ENCODE data around the gene TMEM198. TPM values are rescaled to one million over a fixed set of nuclear protein-coding genes. Genes with fewer than 3 reads are reported as not detected.

TMEM198 gene
- total and polyA plus RNA-seq, 2 experiments from 2014 or later = 5.6 to 13.7 TPM

DNA sequence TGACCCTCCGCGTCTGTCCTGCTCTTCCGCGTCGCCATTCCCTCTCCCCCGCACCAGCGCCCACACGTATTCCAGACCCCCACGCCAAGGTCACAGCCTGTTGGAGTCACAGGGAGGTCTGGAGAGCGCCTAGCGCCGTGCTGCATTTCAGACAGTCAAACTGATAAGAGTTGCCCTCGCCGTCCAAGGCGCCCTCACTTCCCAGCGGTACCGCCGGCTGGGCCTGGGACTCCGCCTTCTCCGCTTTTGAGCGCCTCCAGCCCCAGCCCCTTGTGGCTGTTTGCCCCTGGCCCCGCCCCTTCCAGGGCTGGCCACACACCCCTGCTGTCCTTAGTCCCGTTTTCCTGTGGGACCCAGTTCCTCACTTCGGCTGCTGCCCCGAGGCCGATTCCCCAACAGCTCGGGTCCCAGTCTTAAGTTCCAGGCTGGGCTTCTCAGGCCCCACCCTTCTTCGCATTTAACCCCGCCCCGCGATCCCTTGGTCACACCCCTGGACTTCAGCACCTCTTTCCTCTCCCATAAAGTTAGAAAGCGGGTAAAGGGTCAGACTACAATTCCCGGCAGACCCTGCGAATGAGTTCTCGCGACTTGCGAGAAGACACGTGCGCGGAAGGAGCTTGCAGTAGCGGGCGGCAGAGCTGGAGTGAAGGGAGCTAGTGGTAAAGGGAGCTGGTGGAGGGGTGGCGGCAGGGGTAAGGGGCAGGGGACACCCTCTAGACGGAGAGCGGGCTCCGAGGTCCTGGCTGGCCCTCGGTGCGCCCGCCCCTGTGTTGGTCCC lies 45.4 kb upstream of the TMEM198 start, which contains the start of gene GMPPA (continued):
- TF ChIP-seq, protein P1, sequence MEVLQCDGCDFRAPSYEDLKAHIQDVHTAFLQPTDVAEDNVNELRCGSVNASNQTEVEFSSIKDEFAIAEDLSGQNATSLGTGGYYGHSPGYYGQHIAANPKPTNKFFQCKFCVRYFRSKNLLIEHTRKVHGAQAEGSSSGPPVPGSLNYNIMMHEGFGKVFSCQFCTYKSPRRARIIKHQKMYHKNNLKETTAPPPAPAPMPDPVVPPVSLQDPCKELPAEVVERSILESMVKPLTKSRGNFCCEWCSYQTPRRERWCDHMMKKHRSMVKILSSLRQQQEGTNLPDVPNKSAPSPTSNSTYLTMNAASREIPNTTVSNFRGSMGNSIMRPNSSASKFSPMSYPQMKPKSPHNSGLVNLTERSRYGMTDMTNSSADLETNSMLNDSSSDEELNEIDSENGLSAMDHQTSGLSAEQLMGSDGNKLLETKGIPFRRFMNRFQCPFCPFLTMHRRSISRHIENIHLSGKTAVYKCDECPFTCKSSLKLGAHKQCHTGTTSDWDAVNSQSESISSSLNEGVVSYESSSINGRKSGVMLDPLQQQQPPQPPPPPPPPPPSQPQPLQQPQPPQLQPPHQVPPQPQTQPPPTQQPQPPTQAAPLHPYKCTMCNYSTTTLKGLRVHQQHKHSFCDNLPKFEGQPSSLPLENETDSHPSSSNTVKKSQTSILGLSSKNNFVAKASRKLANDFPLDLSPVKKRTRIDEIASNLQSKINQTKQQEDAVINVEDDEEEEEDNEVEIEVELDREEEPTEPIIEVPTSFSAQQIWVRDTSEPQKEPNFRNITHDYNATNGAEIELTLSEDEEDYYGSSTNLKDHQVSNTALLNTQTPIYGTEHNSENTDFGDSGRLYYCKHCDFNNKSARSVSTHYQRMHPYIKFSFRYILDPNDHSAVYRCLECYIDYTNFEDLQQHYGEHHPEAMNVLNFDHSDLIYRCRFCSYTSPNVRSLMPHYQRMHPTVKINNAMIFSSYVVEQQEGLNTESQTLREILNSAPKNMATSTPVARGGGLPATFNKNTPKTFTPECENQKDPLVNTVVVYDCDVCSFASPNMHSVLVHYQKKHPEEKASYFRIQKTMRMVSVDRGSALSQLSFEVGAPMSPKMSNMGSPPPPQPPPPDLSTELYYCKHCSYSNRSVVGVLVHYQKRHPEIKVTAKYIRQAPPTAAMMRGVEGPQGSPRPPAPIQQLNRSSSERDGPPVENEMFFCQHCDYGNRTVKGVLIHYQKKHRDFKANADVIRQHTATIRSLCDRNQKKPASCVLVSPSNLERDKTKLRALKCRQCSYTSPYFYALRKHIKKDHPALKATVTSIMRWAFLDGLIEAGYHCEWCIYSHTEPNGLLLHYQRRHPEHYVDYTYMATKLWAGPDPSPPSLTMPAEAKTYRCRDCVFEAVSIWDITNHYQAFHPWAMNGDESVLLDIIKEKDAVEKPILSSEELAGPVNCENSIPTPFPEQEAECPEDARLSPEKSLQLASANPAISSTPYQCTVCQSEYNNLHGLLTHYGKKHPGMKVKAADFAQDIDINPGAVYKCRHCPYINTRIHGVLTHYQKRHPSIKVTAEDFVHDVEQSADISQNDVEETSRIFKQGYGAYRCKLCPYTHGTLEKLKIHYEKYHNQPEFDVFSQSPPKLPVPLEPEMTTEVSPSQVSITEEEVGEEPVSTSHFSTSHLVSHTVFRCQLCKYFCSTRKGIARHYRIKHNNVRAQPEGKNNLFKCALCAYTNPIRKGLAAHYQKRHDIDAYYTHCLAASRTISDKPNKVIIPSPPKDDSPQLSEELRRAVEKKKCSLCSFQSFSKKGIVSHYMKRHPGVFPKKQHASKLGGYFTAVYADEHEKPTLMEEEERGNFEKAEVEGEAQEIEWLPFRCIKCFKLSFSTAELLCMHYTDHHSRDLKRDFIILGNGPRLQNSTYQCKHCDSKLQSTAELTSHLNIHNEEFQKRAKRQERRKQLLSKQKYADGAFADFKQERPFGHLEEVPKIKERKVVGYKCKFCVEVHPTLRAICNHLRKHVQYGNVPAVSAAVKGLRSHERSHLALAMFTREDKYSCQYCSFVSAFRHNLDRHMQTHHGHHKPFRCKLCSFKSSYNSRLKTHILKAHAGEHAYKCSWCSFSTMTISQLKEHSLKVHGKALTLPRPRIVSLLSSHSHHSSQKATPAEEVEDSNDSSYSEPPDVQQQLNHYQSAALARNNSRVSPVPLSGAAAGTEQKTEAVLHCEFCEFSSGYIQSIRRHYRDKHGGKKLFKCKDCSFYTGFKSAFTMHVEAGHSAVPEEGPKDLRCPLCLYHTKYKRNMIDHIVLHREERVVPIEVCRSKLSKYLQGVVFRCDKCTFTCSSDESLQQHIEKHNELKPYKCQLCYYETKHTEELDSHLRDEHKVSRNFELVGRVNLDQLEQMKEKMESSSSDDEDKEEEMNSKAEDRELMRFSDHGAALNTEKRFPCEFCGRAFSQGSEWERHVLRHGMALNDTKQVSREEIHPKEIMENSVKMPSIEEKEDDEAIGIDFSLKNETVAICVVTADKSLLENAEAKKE (CRISPR knock-in tag; IDR thresholded peaks at IDR 0.05) = no peak
- TF ChIP-seq, protein P2, sequence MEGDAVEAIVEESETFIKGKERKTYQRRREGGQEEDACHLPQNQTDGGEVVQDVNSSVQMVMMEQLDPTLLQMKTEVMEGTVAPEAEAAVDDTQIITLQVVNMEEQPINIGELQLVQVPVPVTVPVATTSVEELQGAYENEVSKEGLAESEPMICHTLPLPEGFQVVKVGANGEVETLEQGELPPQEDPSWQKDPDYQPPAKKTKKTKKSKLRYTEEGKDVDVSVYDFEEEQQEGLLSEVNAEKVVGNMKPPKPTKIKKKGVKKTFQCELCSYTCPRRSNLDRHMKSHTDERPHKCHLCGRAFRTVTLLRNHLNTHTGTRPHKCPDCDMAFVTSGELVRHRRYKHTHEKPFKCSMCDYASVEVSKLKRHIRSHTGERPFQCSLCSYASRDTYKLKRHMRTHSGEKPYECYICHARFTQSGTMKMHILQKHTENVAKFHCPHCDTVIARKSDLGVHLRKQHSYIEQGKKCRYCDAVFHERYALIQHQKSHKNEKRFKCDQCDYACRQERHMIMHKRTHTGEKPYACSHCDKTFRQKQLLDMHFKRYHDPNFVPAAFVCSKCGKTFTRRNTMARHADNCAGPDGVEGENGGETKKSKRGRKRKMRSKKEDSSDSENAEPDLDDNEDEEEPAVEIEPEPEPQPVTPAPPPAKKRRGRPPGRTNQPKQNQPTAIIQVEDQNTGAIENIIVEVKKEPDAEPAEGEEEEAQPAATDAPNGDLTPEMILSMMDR (conservative IDR thresholded peaks at IDR 0.05; ENCODE audit: low read depth in 2 of 2) = no peak

DNA sequence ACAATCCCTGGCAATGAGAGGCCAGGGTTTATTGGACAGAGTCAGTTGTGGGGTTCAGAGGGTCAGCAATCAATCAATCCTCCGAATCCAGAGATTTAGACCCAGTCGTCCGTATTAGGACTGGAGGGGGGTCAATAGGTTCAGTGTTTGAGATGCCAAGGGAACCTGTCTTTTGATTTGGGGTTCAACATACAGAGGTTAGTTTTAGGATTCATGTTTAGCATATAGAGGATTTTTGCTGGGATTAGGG lies 44.8 kb upstream of the TMEM198 start:
- Histone ChIP-seq H3K27ac (ENCODE audit: low read depth) (no peak overlapping the region), H3K9me2 (ENCODE audit: insufficient read depth) (no peaks in the 10 kb centered on the region), H4K20me1 (replicated peaks; ENCODE audit: insufficient read depth) (no peaks in the 10 kb centered on the region), H3K27me3 (ENCODE audit: insufficient read depth) (peaks cover 40% of the 10 kb centered on the region), H3K4me2 (peak overlapping the region; percentile 79), H2AFZ (no peak overlapping the region), H3K4me3 (peak overlapping the region; percentile 58), H3F3A (replicated peaks; ENCODE audit: low read depth) (peaks cover 17% of the 10 kb centered on the region), H3K4me1 (ENCODE audit: insufficient read depth) (peaks cover 47% of the 10 kb centered on the region), H3K79me2 (replicated peaks; ENCODE audit: insufficient read depth) (no peaks in the 10 kb centered on the region), H3K36me3 (ENCODE audit: insufficient read depth) (no peaks in the 10 kb centered on the region)
- H3K27ac Mint-ChIP-seq = peak overlapping the region; percentile 38; the same call in 1 of the 2 replicates
- H3K4me3 Mint-ChIP-seq = peak overlapping the region; percentile 84
- ATAC-seq = no peak
- H3K4me1 Mint-ChIP-seq = peaks cover 54% of the 10 kb centered on the region
- no peak for DNase-seq (ENCODE audit: low spot score)
- H3K36me3 Mint-ChIP-seq (ENCODE audit: low read depth) = peaks cover 4% of the 10 kb centered on the region; the same call in 2 of the 3 replicates
- peaks cover 46% of the 10 kb centered on the region for H3K27me3 Mint-ChIP-seq (ENCODE audit: insufficient read depth, low read depth, poor library complexity)
- H3K9me3 Mint-ChIP-seq = no peaks in the 10 kb centered on the region
- TF ChIP-seq EZH2 (IDR thresholded peaks at IDR 0.05; ENCODE audit: low read depth, unreplicated experiment) (no peak), STAT1 (IDR thresholded peaks at IDR 0.05; ENCODE audit: unreplicated experiment) (no peak)
- TF ChIP-seq, protein P3, sequence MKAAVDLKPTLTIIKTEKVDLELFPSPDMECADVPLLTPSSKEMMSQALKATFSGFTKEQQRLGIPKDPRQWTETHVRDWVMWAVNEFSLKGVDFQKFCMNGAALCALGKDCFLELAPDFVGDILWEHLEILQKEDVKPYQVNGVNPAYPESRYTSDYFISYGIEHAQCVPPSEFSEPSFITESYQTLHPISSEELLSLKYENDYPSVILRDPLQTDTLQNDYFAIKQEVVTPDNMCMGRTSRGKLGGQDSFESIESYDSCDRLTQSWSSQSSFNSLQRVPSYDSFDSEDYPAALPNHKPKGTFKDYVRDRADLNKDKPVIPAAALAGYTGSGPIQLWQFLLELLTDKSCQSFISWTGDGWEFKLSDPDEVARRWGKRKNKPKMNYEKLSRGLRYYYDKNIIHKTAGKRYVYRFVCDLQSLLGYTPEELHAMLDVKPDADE (IDR thresholded peaks at IDR 0.05) = no peak
- TF ChIP-seq, protein P2 (conservative IDR thresholded peaks at IDR 0.05; ENCODE audit: low read depth in 2 of 2) = no peak
- TF ChIP-seq, protein P4, sequence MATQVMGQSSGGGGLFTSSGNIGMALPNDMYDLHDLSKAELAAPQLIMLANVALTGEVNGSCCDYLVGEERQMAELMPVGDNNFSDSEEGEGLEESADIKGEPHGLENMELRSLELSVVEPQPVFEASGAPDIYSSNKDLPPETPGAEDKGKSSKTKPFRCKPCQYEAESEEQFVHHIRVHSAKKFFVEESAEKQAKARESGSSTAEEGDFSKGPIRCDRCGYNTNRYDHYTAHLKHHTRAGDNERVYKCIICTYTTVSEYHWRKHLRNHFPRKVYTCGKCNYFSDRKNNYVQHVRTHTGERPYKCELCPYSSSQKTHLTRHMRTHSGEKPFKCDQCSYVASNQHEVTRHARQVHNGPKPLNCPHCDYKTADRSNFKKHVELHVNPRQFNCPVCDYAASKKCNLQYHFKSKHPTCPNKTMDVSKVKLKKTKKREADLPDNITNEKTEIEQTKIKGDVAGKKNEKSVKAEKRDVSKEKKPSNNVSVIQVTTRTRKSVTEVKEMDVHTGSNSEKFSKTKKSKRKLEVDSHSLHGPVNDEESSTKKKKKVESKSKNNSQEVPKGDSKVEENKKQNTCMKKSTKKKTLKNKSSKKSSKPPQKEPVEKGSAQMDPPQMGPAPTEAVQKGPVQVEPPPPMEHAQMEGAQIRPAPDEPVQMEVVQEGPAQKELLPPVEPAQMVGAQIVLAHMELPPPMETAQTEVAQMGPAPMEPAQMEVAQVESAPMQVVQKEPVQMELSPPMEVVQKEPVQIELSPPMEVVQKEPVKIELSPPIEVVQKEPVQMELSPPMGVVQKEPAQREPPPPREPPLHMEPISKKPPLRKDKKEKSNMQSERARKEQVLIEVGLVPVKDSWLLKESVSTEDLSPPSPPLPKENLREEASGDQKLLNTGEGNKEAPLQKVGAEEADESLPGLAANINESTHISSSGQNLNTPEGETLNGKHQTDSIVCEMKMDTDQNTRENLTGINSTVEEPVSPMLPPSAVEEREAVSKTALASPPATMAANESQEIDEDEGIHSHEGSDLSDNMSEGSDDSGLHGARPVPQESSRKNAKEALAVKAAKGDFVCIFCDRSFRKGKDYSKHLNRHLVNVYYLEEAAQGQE (IDR thresholded peaks at IDR 0.05; ENCODE audit: unreplicated experiment) = no peak

Data from GM23338 (cell line).